GM18507 (cell line): ENCODE data around the gene ADGRG1.

Experiments
- DNase-seq: peaks from one replicate; pipeline ENCODE4 v3.0.0; 2011; ENCODE audit warnings: low read depth; ENCODE audit not compliant: insufficient read length; ENCODE audit errors: extremely low spot score
- FAIRE-seq: peaks from 2 replicates; lab custom pipeline; 2011; peaks lifted over from hg19 to GRCh38; lab: Jason Lieb, UNC

Gene ADGRG1

GRCh38 chr16:57630931-57631845 is 2.8 kb downstream of the ADGRG1 start:
- DNase-seq (no peak), FAIRE-seq (no peak)

GRCh38 chr16:57632568-57632967 is 4.1 kb downstream of the ADGRG1 start:
- FAIRE-seq (no peak), DNase-seq (no peak)

GRCh38 chr16:57633383-57634064 is 5.1 kb downstream of the ADGRG1 start:
- DNase-seq (no peak), FAIRE-seq (no peak)

- DNase-seq (no peak), FAIRE-seq (no peak)
These were observed 5.7 kb downstream of the ADGRG1 start for GRCh38 chr16:57634171-57634570.

GRCh38 chr16:57635266-57636097 is 7.1 kb downstream of the ADGRG1 start:
- FAIRE-seq = no peak
- no peak for DNase-seq

- FAIRE-seq (no peak), DNase-seq (no peak)
These were observed 7.8 kb downstream of the ADGRG1 start for GRCh38 chr16:57636184-57636583.

GRCh38 chr16:57637020-57637419 is 8.6 kb downstream of the ADGRG1 start:
- no peak for DNase-seq
- no peak for FAIRE-seq

GRCh38 chr16:57637424-57637823 is 9.0 kb downstream of the ADGRG1 start:
- no peak for FAIRE-seq

GRCh38 chr16:57637965-57638364 is 9.5 kb downstream of the ADGRG1 start:
- FAIRE-seq (no peak), DNase-seq (no peak)

More at GRCh38 chr16:57637424-57637823, 9.0 kb downstream of the ADGRG1 start:
- no peak for DNase-seq

GRCh38 chr16:57638381-57638780 is 10.0 kb downstream of the ADGRG1 start:
- no peak for DNase-seq
- no peak for FAIRE-seq

- FAIRE-seq (no peak), DNase-seq (no peak)
These were observed 10.9 kb downstream of the ADGRG1 start for GRCh38 chr16:57639172-57639887.

- FAIRE-seq = no peak
- no peak for DNase-seq
These were observed 11.8 kb downstream of the ADGRG1 start for GRCh38 chr16:57640185-57640584.

- no peak for DNase-seq
- no peak for FAIRE-seq
These were observed 12.2 kb downstream of the ADGRG1 start for GRCh38 chr16:57640612-57641011.

- no peak for FAIRE-seq
- no peak for DNase-seq
These were observed 14.0 kb downstream of the ADGRG1 start for GRCh38 chr16:57642160-57643135.

GRCh38 chr16:57643147-57643874 is 14.9 kb downstream of the ADGRG1 start:
- FAIRE-seq (no peak), DNase-seq (no peak)

GRCh38 chr16:57643910-57644309 is 15.5 kb downstream of the ADGRG1 start:
- no peak for FAIRE-seq
- no peak for DNase-seq

GRCh38 chr16:57644383-57645014 is 16.1 kb downstream of the ADGRG1 start:
- FAIRE-seq (no peak), DNase-seq (no peak)
